Endothelial cell of umbilical vein (primary cell): ENCODE data around the gene RIOK1. TPM values are rescaled to one million over a fixed set of nuclear protein-coding genes. Genes with fewer than 3 reads are reported as not detected.

ENCODE experiments used
- BruUV-seq: library from RNA; stranded (reverse); fragments of 400-500 nt; replicated peaks from 2 replicates; lab custom pipeline; 2021; lab: Mats Ljungman, UMichigan
- CTCF ChIA-PET: fragments of 300-600, 350-600 bp; sonication (Branson Sonifier 250); formaldehyde crosslinking; loops from one replicate; lab custom pipeline; 2021; ENCODE audit warnings: antibody characterized with exemption, inconsistent platforms; lab: Charles Lee
- POLR2A ChIA-PET: fragments of 300-600, 350-600 bp; sonication (Branson Sonifier 250); formaldehyde crosslinking; loops from one replicate; lab custom pipeline; 2021; ENCODE audit warnings: antibody characterized with exemption, inconsistent platforms; lab: Charles Lee
- DNase-seq: peaks from one replicate; pipeline ENCODE4 v3.0.0-alpha.2; 2011; ENCODE audit warnings: low read depth, low spot score
- FAIRE-seq: peaks from 2 replicates; lab custom pipeline; 2011; peaks lifted over from hg19 to GRCh38; lab: Jason Lieb, UNC
- H2AFZ ChIP-seq: 2 replicates; pipeline ENCODE4 v1.6.0; 2012; ENCODE audit warnings: low read depth, low read length, control low read depth, inconsistent platforms
- H3K27ac ChIP-seq: 2 replicates; pipeline ENCODE4 v1.5.1; 2011; ENCODE audit warnings: low read depth, mild to moderate bottlenecking, control low read depth, low read length, moderate library complexity; ENCODE audit not compliant: insufficient read depth
- H3K27me3 ChIP-seq, 2 experiments: 2 replicates each; pipeline versions ENCODE4 v1.6.0 to v1.6.1; 2011; ENCODE audit warnings: low read length in 2 of 2, mixed read lengths in 1 of 2; ENCODE audit not compliant: control insufficient read depth in 2 of 2, insufficient read depth in 2 of 2
- H3K36me3 ChIP-seq, 2 experiments: 2 replicates in 1 of 2; 3 replicates in 1 of 2; pipeline ENCODE4 v1.5.1; 2011; ENCODE audit warnings: low read length in 2 of 2, mild to moderate bottlenecking in 1 of 2, moderate library complexity in 1 of 2; ENCODE audit not compliant: control insufficient read depth in 2 of 2, insufficient read depth in 2 of 2; ENCODE audit errors: extremely low read depth in 1 of 2
- H3K4me1 ChIP-seq: 3 replicates; pipeline ENCODE4 v1.5.1; 2011; ENCODE audit warnings: mild to moderate bottlenecking, low read length; ENCODE audit not compliant: control insufficient read depth, insufficient read depth; ENCODE audit errors: extremely low read depth
- H3K4me2 ChIP-seq: 2 replicates; pipeline ENCODE4 v1.6.1; 2011; ENCODE audit warnings: low read length, control low read depth, mixed read lengths; ENCODE audit not compliant: insufficient read depth
- H3K4me3 ChIP-seq, 3 experiments: fragments of 200-600 bp in 1 of 3; sonication (generic), shearing (Covaris generic) in 1 of 3; replicated peaks in 1 of 3; 2 replicates each; pipeline ENCODE4 v1.5.1; 2011 to 2016; ENCODE audit warnings: control low read depth in 3 of 3, low read length in 3 of 3, mild to moderate bottlenecking in 2 of 3, inconsistent platforms in 1 of 3, low read depth in 1 of 3, moderate library complexity in 1 of 3; ENCODE audit not compliant: insufficient read depth in 1 of 3
- H3K79me2 ChIP-seq: 2 replicates; pipeline ENCODE4 v1.6.0; 2012; ENCODE audit warnings: low read length, inconsistent platforms; ENCODE audit not compliant: control insufficient read depth, insufficient read depth
- H3K9ac ChIP-seq: replicated peaks from 2 replicates; pipeline ENCODE3; 2011; ENCODE audit warnings: low read length, control low read depth; ENCODE audit not compliant: insufficient read depth; ENCODE audit errors: extremely low read depth
- H3K9me1 ChIP-seq: replicated peaks from 3 replicates; pipeline ENCODE4 v1.6.0; 2011; ENCODE audit warnings: mild to moderate bottlenecking, low read length; ENCODE audit not compliant: control insufficient read depth, insufficient read depth; ENCODE audit errors: extremely low read depth
- H3K9me3 ChIP-seq: replicated peaks from 2 replicates; pipeline ENCODE4 v1.5.1; 2012; ENCODE audit warnings: low read length, inconsistent platforms; ENCODE audit not compliant: control insufficient read depth, insufficient read depth
- H4K20me1 ChIP-seq: replicated peaks from 2 replicates; pipeline ENCODE3; 2011; ENCODE audit warnings: mild to moderate bottlenecking, low read length; ENCODE audit not compliant: control insufficient read depth, insufficient read depth; ENCODE audit errors: extremely low read depth
- EZH2 ChIP-seq: IDR thresholded peaks from 2 replicates; pipeline ENCODE4 v1.6.1; 2012; ENCODE audit warnings: borderline replicate concordance, low read depth, mild to moderate bottlenecking, moderate library complexity, low read length, inconsistent platforms; ENCODE audit not compliant: severe bottlenecking
- FOS ChIP-seq: IDR thresholded peaks from 2 replicates; pipeline ENCODE4 v1.6.1; 2011; ENCODE audit warnings: mild to moderate bottlenecking, low read length, moderate library complexity, borderline replicate concordance; ENCODE audit not compliant: insufficient read depth
- GATA2 ChIP-seq: IDR thresholded peaks from 2 replicates; pipeline ENCODE4 v1.7.0; 2011; ENCODE audit warnings: low read depth, mild to moderate bottlenecking, moderate library complexity, mixed read lengths, low read length; ENCODE audit not compliant: insufficient read length, insufficient read depth
- JUN ChIP-seq: IDR thresholded peaks from 2 replicates; pipeline ENCODE4 v1.6.1; 2011; ENCODE audit warnings: borderline replicate concordance, low read depth; ENCODE audit not compliant: insufficient read length, insufficient read depth
- MYC ChIP-seq: IDR thresholded peaks from one replicate; pipeline ENCODE4 v1.6.1; 2011; ENCODE audit warnings: mild to moderate bottlenecking, low read depth, low read length
- POLR2A ChIP-seq: IDR thresholded peaks from 2 replicates; pipeline ENCODE4 v1.6.1; 2012; ENCODE audit warnings: low read depth, mild to moderate bottlenecking, control low read depth, low read length
- POLR2AphosphoS5 ChIP-seq: IDR thresholded peaks from 2 replicates; pipeline ENCODE4 v1.6.1; 2012; ENCODE audit warnings: low read depth, mild to moderate bottlenecking, control low read depth, low read length, moderate library complexity; ENCODE audit not compliant: insufficient read depth
- dilution Hi-C: fragments of 300-500 bp; cut with MboI; formaldehyde crosslinking; loops from one replicate; pipeline ENCODE4 v1.15.0; 2019; ENCODE audit warnings: low sequenced_read_pairs; ENCODE audit not compliant: extremely low pct_ligation_motif_present
- intact Hi-C: fragments of 100-400 bp; cut with micrococcal nuclease; formaldehyde crosslinking; loops from one replicate; pipeline ENCODE4 v1.10.0; 2022
- polyA plus RNA-seq, 4 experiments: library from polyadenylated mRNA; depleted of rRNA in 3 of 4; stranded (reverse) in 3 of 4; unstranded in 1 of 4; fragments of >200 nt; gene quantifications; 2 replicates each; pipeline versions ENCODE4 v1.2.1 to v1.2.3, GENCODE V29; 2011 to 2012; ENCODE audit warnings: missing spikeins in 1 of 4
- total RNA-seq: library from RNA; stranded (reverse); gene quantifications from 2 replicates; pipeline ENCODE4 v1.2.3, GENCODE V29; 2021
- TF ChIP-seq, protein P1 (sequence below): IDR thresholded peaks from 2 replicates; pipeline ENCODE4 v1.6.1; 2011; ENCODE audit not compliant: insufficient read depth, insufficient read length
- TF ChIP-seq, protein P2 (sequence below), 2 donors: IDR thresholded peaks; 1 replicate in 1 of 2; 2 replicates in 1 of 2; pipeline ENCODE4 v1.5.1; 2011; ENCODE audit warnings: low read length in 2 of 2, mild to moderate bottlenecking in 2 of 2, moderate library complexity in 2 of 2, control low read depth in 1 of 2, inconsistent platforms in 1 of 2, low read depth in 1 of 2; ENCODE audit not compliant: insufficient read depth in 1 of 2; ENCODE audit errors: extremely low read depth in 1 of 2

Gene RIOK1
- total and polyA plus RNA-seq, 2 donors (not counting 3 experiments of a cell fraction or from before 2014, with no cell fraction given), result 9.2 to 21.4 TPM

DNA sequence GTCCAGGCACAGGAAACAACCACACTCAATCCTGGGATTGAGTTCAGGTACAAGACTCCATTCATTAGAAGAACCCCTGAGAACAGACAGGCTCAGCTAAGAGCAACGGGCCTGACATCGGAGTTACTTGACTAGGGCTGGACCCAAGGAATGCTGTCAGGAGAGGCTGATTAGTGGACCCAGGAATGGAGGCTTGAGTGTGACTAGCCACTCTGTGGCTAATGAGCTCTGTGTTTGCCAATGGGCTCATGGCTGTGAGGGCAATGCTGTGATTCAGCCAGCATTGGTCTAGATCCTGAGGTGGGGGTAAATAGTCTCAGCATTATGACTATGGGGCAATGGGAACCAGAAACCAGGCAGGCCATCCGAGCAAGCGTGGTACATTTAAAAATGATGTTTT lies 71.8 kb downstream of the RIOK1 start:
- CTCF ChIA-PET, result no interaction called here
- DNase-seq (no peak), FAIRE-seq (no peak)
- no peaks in the 10 kb centered on the region for H3K9me3 ChIP-seq
- H2AFZ ChIP-seq, result no peak overlapping the region
- TF ChIP-seq MYC (no peak), EZH2 (no peak), POLR2AphosphoS5 (no peak), GATA2 (no peak)
- H3K4me1 ChIP-seq, result no peaks in the 10 kb centered on the region
- H3K4me3 ChIP-seq, result no peak overlapping the region
- H3K36me3 ChIP-seq, result no peaks in the 10 kb centered on the region
- no peaks in the 10 kb centered on the region for H4K20me1 ChIP-seq
- intact Hi-C loops (no loop called here), dilution Hi-C loops (no loop called here)
- no TSS peak for BruUV-seq
- no peaks in the 10 kb centered on the region for H3K9me1 ChIP-seq
- no peaks in the 10 kb centered on the region for H3K27me3 ChIP-seq
- H3K79me2 ChIP-seq, result no peaks in the 10 kb centered on the region
- H3K9ac ChIP-seq, result no peak overlapping the region
- H3K27ac ChIP-seq, result no peak overlapping the region
- no peak overlapping the region for H3K4me2 ChIP-seq
- POLR2A ChIA-PET, result no interaction called here

DNA sequence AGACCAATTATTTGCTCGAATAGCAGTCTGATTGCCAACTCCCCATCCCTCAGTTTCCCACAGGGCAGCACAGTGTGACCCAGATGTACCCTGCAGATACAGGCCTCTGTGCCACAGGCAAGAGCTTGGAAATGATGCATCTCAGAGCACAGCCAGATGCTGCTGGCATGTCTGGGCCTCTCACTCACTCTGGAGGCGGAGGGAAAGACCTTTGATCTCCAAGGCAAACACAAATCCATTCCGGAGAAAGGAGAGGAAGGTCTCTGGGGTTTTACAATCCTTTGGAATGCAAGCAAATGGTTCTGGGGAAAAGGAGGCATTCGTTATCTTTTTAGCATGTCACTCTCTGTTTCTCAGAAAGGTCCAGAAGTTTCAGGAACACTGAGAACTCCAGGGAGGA lies 74.2 kb downstream of the RIOK1 start:
- H3K9me1 ChIP-seq, result no peaks in the 10 kb centered on the region
- no peaks in the 10 kb centered on the region for H3K4me1 ChIP-seq
- H3K4me3 ChIP-seq, result no peak overlapping the region
- H3K9me3 ChIP-seq, result no peaks in the 10 kb centered on the region
- H3K79me2 ChIP-seq, result no peaks in the 10 kb centered on the region
- DNase-seq, result no peak
- H3K9ac ChIP-seq, result no peak overlapping the region
- H3K27ac ChIP-seq, result no peak overlapping the region
- ChIA-PET POLR2A (no interaction called here), CTCF (no interaction called here)
- TF ChIP-seq, protein P1, sequence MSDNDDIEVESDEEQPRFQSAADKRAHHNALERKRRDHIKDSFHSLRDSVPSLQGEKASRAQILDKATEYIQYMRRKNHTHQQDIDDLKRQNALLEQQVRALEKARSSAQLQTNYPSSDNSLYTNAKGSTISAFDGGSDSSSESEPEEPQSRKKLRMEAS, result no peak
- TF ChIP-seq POLR2AphosphoS5 (no peak), JUN (no peak), EZH2 (no peak), MYC (no peak), GATA2 (no peak), POLR2A (no peak), FOS (no peak)
- TF ChIP-seq, protein P2, sequence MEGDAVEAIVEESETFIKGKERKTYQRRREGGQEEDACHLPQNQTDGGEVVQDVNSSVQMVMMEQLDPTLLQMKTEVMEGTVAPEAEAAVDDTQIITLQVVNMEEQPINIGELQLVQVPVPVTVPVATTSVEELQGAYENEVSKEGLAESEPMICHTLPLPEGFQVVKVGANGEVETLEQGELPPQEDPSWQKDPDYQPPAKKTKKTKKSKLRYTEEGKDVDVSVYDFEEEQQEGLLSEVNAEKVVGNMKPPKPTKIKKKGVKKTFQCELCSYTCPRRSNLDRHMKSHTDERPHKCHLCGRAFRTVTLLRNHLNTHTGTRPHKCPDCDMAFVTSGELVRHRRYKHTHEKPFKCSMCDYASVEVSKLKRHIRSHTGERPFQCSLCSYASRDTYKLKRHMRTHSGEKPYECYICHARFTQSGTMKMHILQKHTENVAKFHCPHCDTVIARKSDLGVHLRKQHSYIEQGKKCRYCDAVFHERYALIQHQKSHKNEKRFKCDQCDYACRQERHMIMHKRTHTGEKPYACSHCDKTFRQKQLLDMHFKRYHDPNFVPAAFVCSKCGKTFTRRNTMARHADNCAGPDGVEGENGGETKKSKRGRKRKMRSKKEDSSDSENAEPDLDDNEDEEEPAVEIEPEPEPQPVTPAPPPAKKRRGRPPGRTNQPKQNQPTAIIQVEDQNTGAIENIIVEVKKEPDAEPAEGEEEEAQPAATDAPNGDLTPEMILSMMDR (IDR thresholded peaks at IDR 0.05; ENCODE audit: extremely low read depth in 1 of 2, insufficient read depth in 1 of 2, low read depth in 1 of 2, low read length in 2 of 2), result no peak
- H2AFZ ChIP-seq, result no peak overlapping the region
- intact Hi-C loops, result no loop called here
- no peak for FAIRE-seq
- BruUV-seq, result no TSS peak
- H3K4me2 ChIP-seq, result no peak overlapping the region
- no peaks in the 10 kb centered on the region for H3K36me3 ChIP-seq
- no peaks in the 10 kb centered on the region for H4K20me1 ChIP-seq
- dilution Hi-C loops, result no loop called here
- H3K27me3 ChIP-seq, result no peaks in the 10 kb centered on the region
